PC-3 (cell line): ENCODE data around the gene WDFY4. TPM values are rescaled to one million over a fixed set of nuclear protein-coding genes. Genes with fewer than 3 reads are reported as not detected.

Experiments
- ATAC-seq: fragments of 200-7000 bp; cut with Tn5 transposase; 2 replicates; pipeline ENCODE4 v1.9.1; 2020; ENCODE audit warnings: mild to moderate bottlenecking, moderate library complexity
- BruUV-seq: library from RNA; stranded (reverse); fragments of 400-500 nt; replicated peaks from 2 replicates; lab custom pipeline; 2021; lab: Mats Ljungman, UMichigan
- CTCF ChIA-PET: fragments of 300-600 bp; sonication (Branson Sonifier 250); formaldehyde crosslinking; loops from one replicate; lab custom pipeline; 2022; ENCODE audit warnings: antibody characterized with exemption; lab: Charles Lee
- POLR2A ChIA-PET: fragments of 300-600 bp; sonication (Branson Sonifier 250); formaldehyde crosslinking; loops from one replicate; lab custom pipeline; 2022; ENCODE audit warnings: antibody characterized with exemption; ENCODE audit not compliant: unreplicated experiment; lab: Charles Lee
- DNase-seq: peaks from one replicate; pipeline ENCODE4 v3.0.0-alpha.2; 2015
- H2AFZ ChIP-seq: fragments of 300-600 bp; sonication (generic); 2 replicates; pipeline ENCODE4 v1.6.0; 2016; ENCODE audit warnings: antibody characterized with exemption, low read length
- H3F3A ChIP-seq: fragments of 300-600 bp; sonication (generic); one replicate; pipeline ENCODE4 v1.6.0; 2017; ENCODE audit warnings: antibody characterized with exemption, low read length, control low read depth, mild to moderate bottlenecking; ENCODE audit not compliant: unreplicated experiment
- H3K27ac ChIP-seq: fragments of 300-600 bp; sonication (generic); 2 replicates; pipeline ENCODE4 v1.5.1; 2016; ENCODE audit warnings: mild to moderate bottlenecking, low read length
- H3K27me3 ChIP-seq: fragments of 300-600 bp; sonication (generic); 2 replicates; pipeline ENCODE4 v1.6.1; 2016; ENCODE audit warnings: low read length, mixed read lengths
- H3K36me3 ChIP-seq: fragments of 300-600 bp; sonication (generic); 2 replicates; pipeline ENCODE4 v1.6.1; 2016; ENCODE audit warnings: low read depth, mixed run types, low read length, mixed read lengths
- H3K4me1 ChIP-seq: fragments of 300-600 bp; sonication (generic); 2 replicates; pipeline ENCODE4 v1.5.1; 2016; ENCODE audit warnings: low read length; ENCODE audit not compliant: insufficient read depth
- H3K4me2 ChIP-seq: fragments of 300-600 bp; sonication (generic); 2 replicates; pipeline ENCODE4 v1.6.0; 2016; ENCODE audit warnings: low read length
- H3K4me3 ChIP-seq: fragments of 300-600 bp; sonication (generic); 2 replicates; pipeline ENCODE4 v1.5.1; 2016; ENCODE audit warnings: mild to moderate bottlenecking, low read length, mixed read lengths
- H3K79me2 ChIP-seq: fragments of 300-600 bp; sonication (generic); 2 replicates; pipeline ENCODE4 v1.6.1; 2017; ENCODE audit warnings: low read length, mixed read lengths
- H3K9ac ChIP-seq: fragments of 300-600 bp; sonication (generic); 2 replicates; pipeline ENCODE4 v1.6.0; 2016; ENCODE audit warnings: mild to moderate bottlenecking, low read length
- H3K9me2 ChIP-seq: fragments of 300-600 bp; sonication (generic); replicated peaks from 2 replicates; pipeline ENCODE4 v1.6.1; 2016; ENCODE audit warnings: mixed run types, low read length, mixed read lengths
- H3K9me3 ChIP-seq: fragments of 300-600 bp; sonication (generic); 2 replicates; pipeline ENCODE4 v1.6.1; 2016; ENCODE audit warnings: low read length, mixed read lengths
- H4K20me1 ChIP-seq: fragments of 300-600 bp; sonication (generic); 2 replicates; pipeline ENCODE4 v1.6.1; 2016; ENCODE audit warnings: low read length, mixed read lengths
- CTCF ChIP-seq: fragments of 300-600 bp; sonication (generic); conservative IDR thresholded peaks from 2 replicates; pipeline ENCODE4 v1.5.1; 2017; ENCODE audit warnings: antibody characterized with exemption, low read depth, mild to moderate bottlenecking, low read length
- EZH2 ChIP-seq: fragments of 300-600 bp; sonication (generic); IDR thresholded peaks from one replicate; pipeline ENCODE4 v1.6.1; 2017; ENCODE audit warnings: antibody characterized with exemption, mild to moderate bottlenecking, low read length; ENCODE audit not compliant: unreplicated experiment
- EZH2phosphoT487 ChIP-seq: fragments of 300-600 bp; sonication (generic); IDR thresholded peaks from 2 replicates; pipeline ENCODE4 v1.6.1; 2018; ENCODE audit warnings: mild to moderate bottlenecking, antibody characterized with exemption, low read length, borderline replicate concordance
- intact Hi-C: fragments of 100-400 bp; cut with micrococcal nuclease; formaldehyde crosslinking; loops from 2 replicates; pipeline ENCODE4 v1.9.0; 2023
- total RNA-seq: library from RNA; depleted of rRNA; stranded (reverse); fragments of >200 nt; gene quantifications from 2 replicates; pipeline ENCODE4 v1.2.3, GENCODE V29; 2014

WDFY4 gene
- total RNA-seq, 1 experiment from 2014 or later: not detected

DNA sequence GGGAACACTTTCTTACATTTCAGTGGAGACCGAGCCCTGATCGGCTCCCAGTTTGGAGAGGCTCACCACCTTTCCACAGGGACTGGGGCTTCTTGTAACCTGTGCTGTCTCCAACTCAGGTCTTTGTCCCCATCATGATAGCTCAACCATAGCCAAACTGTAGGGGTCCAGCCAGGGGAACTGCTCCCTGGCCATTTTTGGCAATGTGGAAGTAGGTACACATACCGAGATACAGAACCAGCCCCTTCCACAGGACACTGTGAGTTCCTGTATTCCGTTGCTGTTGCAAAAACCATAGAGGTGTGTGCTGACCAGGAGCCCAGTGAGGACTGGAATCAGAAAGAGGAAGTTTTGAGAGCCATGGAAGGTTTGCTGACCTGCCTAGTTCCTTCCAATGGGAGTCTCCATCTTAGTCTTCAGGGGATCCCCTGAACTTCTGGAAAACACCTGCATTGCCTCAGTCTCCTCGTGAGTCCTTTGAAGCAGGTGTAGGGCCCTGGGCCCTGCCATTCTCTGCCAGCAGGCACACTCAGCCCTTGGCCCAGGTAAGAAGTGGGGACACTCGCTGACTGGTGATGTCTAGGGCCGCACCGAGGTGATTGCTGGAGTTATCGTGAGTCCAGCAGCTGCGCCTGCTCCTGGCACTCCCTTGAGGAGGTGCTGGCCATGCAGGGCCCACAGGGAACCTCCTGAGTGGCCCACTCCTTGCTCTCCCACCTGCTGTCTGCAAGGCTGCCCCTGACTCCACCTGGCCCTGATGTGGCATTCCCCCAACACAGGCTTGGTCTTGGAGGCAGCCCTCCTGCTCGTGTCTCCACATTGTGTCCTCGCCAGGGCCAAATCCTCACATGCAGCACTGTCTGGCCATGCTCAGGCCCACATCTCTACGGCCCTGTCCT lies 11.2 kb downstream of the WDFY4 start:
- no TSS peak for BruUV-seq
- H3K4me3 ChIP-seq: no peak overlapping the region
- DNase-seq: no peak
- no peak for TF ChIP-seq EZH2
- no peak for TF ChIP-seq CTCF
- TF ChIP-seq EZH2phosphoT487: no peak
- no peaks in the 10 kb centered on the region for H3K79me2 ChIP-seq
- H3K36me3 ChIP-seq: no peaks in the 10 kb centered on the region
- H3K4me1 ChIP-seq: no peaks in the 10 kb centered on the region
- no peaks in the 10 kb centered on the region for H4K20me1 ChIP-seq
- H2AFZ ChIP-seq: no peak overlapping the region
- no peaks in the 10 kb centered on the region for H3F3A ChIP-seq
- no peaks in the 10 kb centered on the region for H3K9me3 ChIP-seq
- CTCF ChIA-PET: interaction anchor here (0.6 kb wide), 1 partner anchor 108 kb away, joined by 10 read pairs; no protein-coding TSS in a partner anchor
- peaks cover 88% of the 10 kb centered on the region for H3K27me3 ChIP-seq
- H3K9ac ChIP-seq: no peak overlapping the region
- no peak overlapping the region for H3K27ac ChIP-seq
- H3K9me2 ChIP-seq: no peaks in the 10 kb centered on the region
- intact Hi-C loops: no loop called here
- no peak for ATAC-seq
- POLR2A ChIA-PET: no interaction called here
- H3K4me2 ChIP-seq: no peak overlapping the region

DNA sequence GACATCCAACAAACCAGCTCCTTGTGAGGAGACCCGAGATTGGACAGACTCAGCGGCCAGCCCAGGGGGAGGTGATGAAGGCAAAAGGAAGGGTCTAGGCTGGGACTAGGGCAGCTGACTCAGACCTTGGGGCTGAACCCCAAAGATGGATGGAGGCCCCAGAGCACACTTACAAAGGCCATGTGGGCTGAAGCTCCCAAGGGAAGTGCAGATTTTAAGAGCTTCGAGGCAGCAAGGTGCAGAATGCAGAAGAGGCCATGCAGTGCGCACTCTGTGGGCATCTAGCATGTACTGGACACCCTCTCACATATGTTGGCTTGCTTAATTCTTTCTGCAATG lies 11.8 kb downstream of the WDFY4 start:
- Histone ChIP-seq H3K4me3 (no peak overlapping the region), H3K9ac (no peak overlapping the region), H3K4me2 (no peak overlapping the region), H3K9me2 (no peaks in the 10 kb centered on the region), H2AFZ (no peak overlapping the region), H3K4me1 (no peaks in the 10 kb centered on the region), H4K20me1 (no peaks in the 10 kb centered on the region), H3F3A (no peaks in the 10 kb centered on the region), H3K27me3 (peaks cover 94% of the 10 kb centered on the region), H3K79me2 (no peaks in the 10 kb centered on the region), H3K27ac (no peak overlapping the region), H3K9me3 (no peaks in the 10 kb centered on the region), H3K36me3 (no peaks in the 10 kb centered on the region)
- no TSS peak for BruUV-seq
- intact Hi-C loops: no loop called here
- ChIA-PET CTCF (interaction anchor here (0.6 kb wide), 1 partner anchor 108 kb away, joined by 10 read pairs; no protein-coding TSS in a partner anchor), POLR2A (no interaction called here)
- no peak for ATAC-seq
- TF ChIP-seq CTCF (no peak), EZH2phosphoT487 (no peak), EZH2 (no peak)
- no peak for DNase-seq

GRCh38 chr10:48697091-48697490 lies 12.4 kb downstream of the WDFY4 start:
- no peak overlapping the region for H3K4me2 ChIP-seq
- CTCF ChIA-PET: no interaction called here

More at GRCh38 chr10:48697091-48697490, 12.4 kb downstream of the WDFY4 start:
- H3K4me3 ChIP-seq: no peak overlapping the region
- TF ChIP-seq CTCF (no peak), EZH2phosphoT487 (no peak), EZH2 (no peak)
- H3K27me3 ChIP-seq: peaks cover 94% of the 10 kb centered on the region
- intact Hi-C loops: no loop called here
- no peaks in the 10 kb centered on the region for H3K9me2 ChIP-seq
- no peak for ATAC-seq
- no TSS peak for BruUV-seq
- no peaks in the 10 kb centered on the region for H3K79me2 ChIP-seq
- no peak overlapping the region for H2AFZ ChIP-seq
- DNase-seq: no peak
- POLR2A ChIA-PET: no interaction called here
- no peaks in the 10 kb centered on the region for H4K20me1 ChIP-seq
- no peaks in the 10 kb centered on the region for H3K9me3 ChIP-seq
- H3F3A ChIP-seq: no peaks in the 10 kb centered on the region
- H3K36me3 ChIP-seq: no peaks in the 10 kb centered on the region
- H3K4me1 ChIP-seq: no peaks in the 10 kb centered on the region
- no peak overlapping the region for H3K27ac ChIP-seq
- H3K9ac ChIP-seq: no peak overlapping the region
